AG10803 (cell line): ENCODE results near the gene NFKB2.

ENCODE experiments used
- DNase-seq: peaks from one replicate; pipeline ENCODE4 v3.0.0; 2010; ENCODE audit warnings: low read depth
- H3K4me3 ChIP-seq: 2 replicates; pipeline ENCODE4 v1.5.1; 2011; ENCODE audit warnings: mild to moderate bottlenecking, low read length, control low read depth
- TF ChIP-seq, protein P1 (sequence below): conservative IDR thresholded peaks from 2 replicates; pipeline ENCODE4 v1.5.1; 2011; ENCODE audit warnings: mild to moderate bottlenecking, low read length, control low read depth, inconsistent platforms

NFKB2 gene

DNA sequence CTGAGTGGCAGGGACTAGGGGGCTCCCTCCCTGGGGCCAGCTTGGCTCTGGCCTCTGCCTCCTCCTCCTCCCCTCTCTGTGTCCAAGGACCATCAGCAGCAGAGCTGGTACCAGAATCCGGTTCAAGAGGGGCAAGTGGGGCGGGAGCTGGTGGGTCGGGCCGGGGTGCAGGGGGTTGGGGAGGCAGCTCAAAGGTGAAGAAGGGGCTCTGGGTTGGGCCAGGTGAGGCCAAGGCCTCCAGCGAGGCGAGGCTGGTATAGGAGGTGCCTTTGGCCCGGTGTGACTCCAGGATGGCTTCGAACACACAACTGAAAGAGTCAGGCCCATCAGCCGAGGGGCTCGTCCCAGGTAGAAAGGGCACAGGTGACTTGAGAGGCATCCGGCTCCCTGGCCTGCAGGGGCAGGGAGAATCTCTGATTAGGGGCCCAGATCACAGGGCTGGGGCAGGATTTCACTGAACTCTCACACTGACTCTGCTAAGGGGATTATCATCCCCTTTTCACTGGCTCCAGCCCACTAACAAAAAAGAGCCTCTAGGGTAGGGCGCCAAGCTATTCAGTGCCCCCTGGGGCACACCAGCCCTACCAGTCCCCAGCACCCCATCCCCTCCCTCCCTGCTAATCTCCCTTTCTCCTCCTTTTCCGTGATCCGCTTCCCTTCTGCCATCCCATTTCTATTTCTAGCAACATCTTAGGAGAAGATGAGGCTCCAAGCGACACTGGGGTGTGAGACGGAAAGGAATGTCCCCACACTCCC is 18.5 kb downstream of the NFKB2 start:
- DNase-seq: no peak
- no peak overlapping the region for H3K4me3 ChIP-seq
- TF ChIP-seq, protein P1, sequence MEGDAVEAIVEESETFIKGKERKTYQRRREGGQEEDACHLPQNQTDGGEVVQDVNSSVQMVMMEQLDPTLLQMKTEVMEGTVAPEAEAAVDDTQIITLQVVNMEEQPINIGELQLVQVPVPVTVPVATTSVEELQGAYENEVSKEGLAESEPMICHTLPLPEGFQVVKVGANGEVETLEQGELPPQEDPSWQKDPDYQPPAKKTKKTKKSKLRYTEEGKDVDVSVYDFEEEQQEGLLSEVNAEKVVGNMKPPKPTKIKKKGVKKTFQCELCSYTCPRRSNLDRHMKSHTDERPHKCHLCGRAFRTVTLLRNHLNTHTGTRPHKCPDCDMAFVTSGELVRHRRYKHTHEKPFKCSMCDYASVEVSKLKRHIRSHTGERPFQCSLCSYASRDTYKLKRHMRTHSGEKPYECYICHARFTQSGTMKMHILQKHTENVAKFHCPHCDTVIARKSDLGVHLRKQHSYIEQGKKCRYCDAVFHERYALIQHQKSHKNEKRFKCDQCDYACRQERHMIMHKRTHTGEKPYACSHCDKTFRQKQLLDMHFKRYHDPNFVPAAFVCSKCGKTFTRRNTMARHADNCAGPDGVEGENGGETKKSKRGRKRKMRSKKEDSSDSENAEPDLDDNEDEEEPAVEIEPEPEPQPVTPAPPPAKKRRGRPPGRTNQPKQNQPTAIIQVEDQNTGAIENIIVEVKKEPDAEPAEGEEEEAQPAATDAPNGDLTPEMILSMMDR: no peak

DNA sequence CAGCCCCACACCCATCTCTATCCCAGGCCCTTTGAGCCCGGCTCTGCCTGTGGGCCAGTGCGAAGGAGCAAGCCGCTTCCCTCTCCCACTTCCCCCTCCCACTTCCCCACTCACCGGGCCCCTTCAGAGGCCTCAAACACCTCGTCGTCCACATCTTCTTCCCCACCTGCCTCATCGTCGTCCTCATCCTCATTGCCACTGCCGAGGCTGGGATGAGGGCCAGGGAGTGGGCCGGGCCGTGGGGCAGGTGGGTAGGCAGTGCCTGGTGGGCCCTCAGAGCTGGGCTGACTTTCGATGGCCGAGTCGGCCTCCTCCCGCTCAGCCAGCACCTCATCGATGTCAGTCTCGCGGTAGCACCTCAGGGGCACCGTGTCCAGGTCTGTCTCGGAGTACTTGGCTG is 19.2 kb downstream of the NFKB2 start:
- H3K4me3 ChIP-seq: no peak overlapping the region
- TF ChIP-seq, protein P1: no peak
- no peak for DNase-seq

DNA sequence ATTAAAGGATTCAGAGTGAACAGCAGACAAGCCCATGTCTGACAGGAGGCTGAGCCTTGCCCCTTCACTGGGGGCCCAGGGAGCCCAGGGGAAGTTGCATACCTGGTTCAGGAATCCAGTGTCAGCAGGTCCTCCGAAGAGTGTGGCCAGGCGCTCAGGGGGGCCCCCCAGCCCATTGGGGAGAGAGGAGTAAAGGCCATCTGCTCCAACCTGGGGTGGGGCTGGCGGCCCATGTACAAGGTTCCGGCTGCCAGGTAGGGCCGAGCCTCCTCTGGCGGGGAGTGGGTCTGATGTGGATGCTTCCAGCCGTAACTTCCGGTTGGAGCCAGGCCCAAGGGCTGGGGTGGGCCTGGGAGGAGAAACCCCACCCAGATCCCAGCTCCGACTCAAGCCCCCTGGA is 20.8 kb downstream of the NFKB2 start:
- no peak overlapping the region for H3K4me3 ChIP-seq
- DNase-seq: no peak
- TF ChIP-seq, protein P1: no peak

GRCh38 chr10:102416695-102417094 is 21.2 kb downstream of the NFKB2 start:
- no peak for DNase-seq
- TF ChIP-seq, protein P1: no peak
- no peak overlapping the region for H3K4me3 ChIP-seq

GRCh38 chr10:102418622-102419268 is 23.2 kb downstream of the NFKB2 start, which contains the start of gene PSD:
TSS of gene PSD (minus strand) at chr10:102418785. CDS start at chr10:102417038, 1,747 bp downstream.
- DNase-seq: no peak
- H3K4me3 ChIP-seq: peak within 1 kb of the TSS; percentile 89
- TF ChIP-seq, protein P1: no peak

- peak overlapping the region; percentile 89 for H3K4me3 ChIP-seq
- no peak for DNase-seq
- TF ChIP-seq, protein P1: no peak
These were observed 24.0 kb downstream of the NFKB2 start for GRCh38 chr10:102419269-102420180.
